Mesodermal cell (in vitro differentiated cells): ENCODE results near the gene DTD1.
A peak's percentile ranks its signal among the peaks of the same experiment; 100 is the strongest.

Experiments used
- H3K27ac ChIP-seq: 2 replicates; pipeline ENCODE4 v1.7.0; 2013; ENCODE audit warnings: mild to moderate bottlenecking, low read depth, low read length, moderate library complexity; ENCODE audit not compliant: severe bottlenecking
- H3K36me3 ChIP-seq: 2 replicates; pipeline ENCODE4 v1.7.1; 2013; ENCODE audit warnings: mild to moderate bottlenecking, low read length, moderate library complexity; ENCODE audit not compliant: control insufficient read depth, insufficient read depth
- H3K4me1 ChIP-seq: one replicate; pipeline ENCODE4 v1.7.1; 2013; ENCODE audit warnings: mild to moderate bottlenecking, low read length; ENCODE audit not compliant: insufficient read depth, control insufficient read depth, poor library complexity, severe bottlenecking
- H3K4me3 ChIP-seq: 2 replicates; pipeline ENCODE4 v1.7.0; 2013; ENCODE audit warnings: low read length, control low read depth, mild to moderate bottlenecking; ENCODE audit not compliant: insufficient read depth, poor library complexity, severe bottlenecking; ENCODE audit errors: extremely low read depth
- H3K9me3 ChIP-seq: 2 replicates; pipeline ENCODE4 v1.7.1; 2013; ENCODE audit warnings: mild to moderate bottlenecking, low read length, moderate library complexity; ENCODE audit not compliant: control insufficient read depth
- WGBS, 2 experiments: methylation state at CpG; one replicate each; pipeline ENCODE4 v1.1.5; 2013; ENCODE audit warnings: missing lambda C conversion rate in 2 of 2; ENCODE audit not compliant: insufficient coverage in 2 of 2; 5-methylcytosine and 5-hydroxymethylcytosine counted together

The DTD1 gene

DNA sequence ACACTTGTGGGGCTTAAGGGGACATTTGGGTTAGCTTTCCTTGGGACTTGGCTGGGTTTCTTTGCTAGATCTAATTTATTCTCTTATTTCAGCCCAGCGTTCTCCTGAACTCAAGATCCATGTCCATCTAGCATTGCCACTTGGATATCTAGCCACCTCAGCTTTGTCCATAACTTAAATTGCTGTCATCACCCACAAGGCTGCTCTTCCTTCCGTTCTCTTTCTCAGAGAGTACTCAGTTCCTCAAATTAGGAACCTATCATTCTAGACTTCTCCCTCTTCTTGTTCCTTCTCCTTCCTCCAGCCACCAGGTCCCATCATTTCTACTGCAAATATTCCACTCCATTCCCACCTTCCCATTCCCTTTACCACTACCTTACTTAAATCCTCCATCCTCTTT, 16.3 kb upstream of the DTD1 start:
- no peak overlapping the region for H3K27ac ChIP-seq
- 97 to 100% methylated on average over 2 of the region's 2 CpGs for WGBS, 2 experiments

GRCh38 chr20:18577942-18578341, 9.9 kb upstream of the DTD1 start:
- 90 to 99% methylated on average over 3 to 6 of the region's 6 CpGs for WGBS, 2 experiments
- no peaks in the 10 kb centered on the region for H3K4me1 ChIP-seq
- H3K27ac ChIP-seq: no peak overlapping the region
- no peaks in the 10 kb centered on the region for H3K36me3 ChIP-seq
- no peak overlapping the region for H3K4me3 ChIP-seq
- no peaks in the 10 kb centered on the region for H3K9me3 ChIP-seq

More for the DNA sequence above, 16.3 kb upstream of the DTD1 start:
- peaks cover 26% of the 10 kb centered on the region for H3K36me3 ChIP-seq
- H3K4me3 ChIP-seq: no peak overlapping the region
- H3K4me1 ChIP-seq: no peaks in the 10 kb centered on the region
- no peaks in the 10 kb centered on the region for H3K9me3 ChIP-seq

GRCh38 chr20:18578581-18578980, 9.3 kb upstream of the DTD1 start:
- Histone ChIP-seq H3K27ac (no peak overlapping the region), H3K4me3 (no peak overlapping the region), H3K9me3 (no peaks in the 10 kb centered on the region), H3K36me3 (no peaks in the 10 kb centered on the region), H3K4me1 (no peaks in the 10 kb centered on the region)
- WGBS, 2 experiments: 85 to 89% methylated on average over 6 of the region's 6 CpGs

DNA sequence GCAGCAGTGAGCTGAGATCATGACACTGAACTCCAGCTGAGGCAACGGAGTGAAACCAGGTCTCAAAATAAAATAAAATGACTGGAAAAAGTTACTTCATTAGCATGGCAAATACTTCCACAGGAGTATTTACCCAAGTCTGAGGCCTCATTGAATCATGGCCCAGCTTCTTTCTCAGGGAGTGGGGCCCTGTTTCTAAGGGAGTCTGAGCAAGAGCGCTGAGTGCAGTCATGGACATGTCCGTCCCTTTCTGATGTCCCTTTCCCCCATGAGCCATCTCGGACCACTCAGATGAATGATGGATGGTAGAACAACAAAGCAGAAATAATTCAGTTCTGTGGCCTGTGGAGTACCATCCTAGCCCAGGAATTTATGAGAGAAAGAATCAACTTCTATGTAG, 7.8 kb upstream of the DTD1 start:
- Histone ChIP-seq H3K36me3 (no peaks in the 10 kb centered on the region), H3K9me3 (no peaks in the 10 kb centered on the region), H3K27ac (no peak overlapping the region), H3K4me3 (no peak overlapping the region), H3K4me1 (peaks cover under 1% of the 10 kb centered on the region)
- 85 to 94% methylated on average over 2 of the region's 4 CpGs for WGBS, 2 experiments

DNA sequence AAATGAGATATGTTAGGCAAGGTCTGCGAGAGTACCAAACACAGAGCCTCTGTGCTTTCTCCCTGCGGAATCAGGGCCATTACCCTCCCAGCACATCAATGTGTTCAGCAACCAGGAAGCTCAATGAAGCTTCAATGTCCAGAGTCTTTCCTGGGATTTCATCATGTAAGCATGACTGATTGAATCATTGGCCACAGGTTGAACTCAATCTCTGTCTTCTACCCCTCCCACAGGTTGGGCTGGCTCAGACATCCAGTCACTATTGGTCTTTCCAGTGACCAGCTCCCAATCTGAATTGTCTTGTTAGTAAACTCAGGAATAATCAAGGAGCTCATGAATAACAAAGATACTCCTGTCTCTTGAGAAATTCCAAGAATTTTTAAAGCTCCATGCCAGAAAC, 2.7 kb upstream of the DTD1 start:
- Histone ChIP-seq H3K4me3 (no peak overlapping the region), H3K36me3 (no peaks in the 10 kb centered on the region), H3K4me1 (peaks cover 5% of the 10 kb centered on the region), H3K27ac (no peak overlapping the region), H3K9me3 (no peaks in the 10 kb centered on the region)
- 84 to 93% methylated on average over 2 of the region's 2 CpGs for WGBS, 2 experiments

DNA sequence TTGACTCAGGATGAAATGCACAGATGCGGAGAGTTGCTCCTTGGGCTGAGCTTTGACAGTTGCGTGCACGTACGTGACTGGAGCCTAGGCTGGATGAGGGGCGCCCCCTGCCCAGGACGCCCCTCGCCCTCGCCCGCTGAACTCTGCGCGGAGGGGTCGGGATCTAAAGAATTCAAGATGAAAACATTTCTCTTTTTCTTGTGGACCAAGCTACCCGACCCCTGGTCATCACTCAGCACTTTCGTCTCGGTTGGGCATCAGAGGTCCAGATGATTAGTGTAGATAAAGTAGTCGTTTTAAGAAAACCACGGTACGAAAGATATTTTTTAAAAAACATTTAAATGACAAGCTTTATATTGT, 700 bp downstream of the DTD1 start:
- no peaks in the 10 kb centered on the region for H3K9me3 ChIP-seq
- H3K27ac ChIP-seq: peak overlapping the region; percentile 66
- H3K36me3 ChIP-seq: no peaks in the 10 kb centered on the region
- peaks cover 5% of the 10 kb centered on the region for H3K4me1 ChIP-seq
- H3K4me3 ChIP-seq: peak overlapping the region; percentile 67
- WGBS, 2 experiments: 4 to 5% methylated on average over 6 of the region's 18 CpGs

- Histone ChIP-seq H3K4me3 (no peak overlapping the region), H3K9me3 (no peaks in the 10 kb centered on the region), H3K36me3 (peaks cover 9% of the 10 kb centered on the region), H3K27ac (no peak overlapping the region), H3K4me1 (peaks cover 3% of the 10 kb centered on the region)
- 80 to 86% methylated on average over 3 to 4 of the region's 8 CpGs for WGBS, 2 experiments
Measured at GRCh38 chr20:18589941-18590674, 2.3 kb downstream of the DTD1 start.

DNA sequence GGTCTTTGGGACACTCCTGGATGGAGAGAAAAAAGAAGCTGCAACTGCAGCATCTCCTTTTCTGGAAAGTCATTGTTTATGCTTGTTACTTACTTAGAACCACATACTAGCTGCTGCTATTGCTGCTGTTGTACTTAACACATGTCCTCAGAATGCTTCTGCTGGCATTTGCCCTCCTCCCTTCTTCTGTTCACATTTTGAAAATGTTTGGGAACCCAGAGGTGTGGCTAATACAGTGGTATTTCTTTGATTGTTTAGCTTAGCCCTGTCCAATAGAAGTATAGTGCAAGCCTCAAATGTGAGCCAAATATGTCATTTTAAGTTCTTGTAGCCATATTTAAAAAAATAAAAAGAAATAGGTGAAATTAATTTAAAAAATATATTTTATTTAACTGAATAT, 8.4 kb downstream of the DTD1 start:
- H3K4me3 ChIP-seq: no peak overlapping the region
- H3K36me3 ChIP-seq: peaks cover 30% of the 10 kb centered on the region
- H3K4me1 ChIP-seq: no peaks in the 10 kb centered on the region
- no peak overlapping the region for H3K27ac ChIP-seq
- H3K9me3 ChIP-seq: no peaks in the 10 kb centered on the region

GRCh38 chr20:18609741-18610140, 21.9 kb downstream of the DTD1 start:
- H3K36me3 ChIP-seq: no peaks in the 10 kb centered on the region
- H3K4me1 ChIP-seq: no peaks in the 10 kb centered on the region
- no peaks in the 10 kb centered on the region for H3K9me3 ChIP-seq
- no peak overlapping the region for H3K27ac ChIP-seq
- H3K4me3 ChIP-seq: no peak overlapping the region

DNA sequence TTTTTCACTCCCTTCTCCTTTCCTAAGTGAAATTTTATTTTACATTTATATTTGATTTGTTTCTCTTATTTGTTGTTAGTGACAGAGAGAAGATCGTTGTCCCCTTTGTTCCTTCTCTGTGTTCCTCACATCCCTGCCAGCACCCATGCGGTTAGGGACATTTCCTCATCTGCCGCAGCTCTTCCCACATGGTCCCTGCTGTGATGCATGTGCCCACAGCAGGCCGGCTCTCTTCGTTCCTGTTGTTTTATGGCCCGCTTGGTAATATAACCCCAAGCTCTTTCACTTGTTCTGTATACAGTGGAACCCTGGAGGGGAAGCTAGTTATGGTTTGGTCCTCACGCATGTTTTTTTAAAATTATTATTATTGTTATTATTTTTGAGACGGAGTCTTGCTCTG, 23.6 kb downstream of the DTD1 start:
- Histone ChIP-seq H3K9me3 (no peaks in the 10 kb centered on the region), H3K36me3 (no peaks in the 10 kb centered on the region), H3K4me1 (no peaks in the 10 kb centered on the region), H3K27ac (no peak overlapping the region), H3K4me3 (no peak overlapping the region)
- 26 to 92% methylated on average over 3 to 4 of the region's 8 CpGs for WGBS, 2 experiments

DNA sequence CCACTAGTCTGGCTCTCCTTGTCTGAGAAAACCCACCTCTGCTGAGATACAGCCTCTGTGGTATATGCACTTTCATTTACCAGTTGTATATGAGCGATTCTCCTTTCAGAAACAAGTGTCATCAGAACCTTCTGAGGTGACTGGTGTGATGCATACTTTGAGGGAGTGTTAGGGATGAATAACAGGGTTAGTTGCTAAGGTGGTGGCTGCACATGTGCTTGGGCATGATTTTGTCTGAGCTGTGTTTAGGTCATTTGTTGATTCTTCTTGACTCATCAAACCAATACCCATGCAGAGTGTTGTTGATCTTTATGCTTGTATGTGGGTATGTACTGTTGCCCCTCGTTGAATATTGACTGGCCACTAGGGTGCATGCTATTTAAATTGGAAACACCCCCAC, 25.7 kb downstream of the DTD1 start:
- H3K4me1 ChIP-seq: no peaks in the 10 kb centered on the region
- H3K9me3 ChIP-seq: no peaks in the 10 kb centered on the region
- H3K4me3 ChIP-seq: no peak overlapping the region
- no peaks in the 10 kb centered on the region for H3K36me3 ChIP-seq
- H3K27ac ChIP-seq: no peak overlapping the region
- WGBS, 2 experiments: 100% methylated on average over 1 of the region's 2 CpGs; no CpG with 5 or more reads in 1 of the 2 experiments
